HG03039 (cell line): ENCODE measurements around the gene MREG.

ENCODE experiments used
- ATAC-seq: cut with Tn5 transposase; IDR thresholded peaks from one replicate; pipeline ENCODE4 v1.9.1; 2021; ENCODE audit warnings: mild to moderate bottlenecking, moderate library complexity; ENCODE audit not compliant: unreplicated experiment

MREG gene

GRCh38 chr2:215899141-215900074 is 113.9 kb downstream of the MREG start:
- ATAC-seq, result no peak

GRCh38 chr2:215898363-215898762 is 115.0 kb downstream of the MREG start:
- no peak for ATAC-seq

GRCh38 chr2:215896921-215897320 is 116.4 kb downstream of the MREG start:
- no peak for ATAC-seq

- no peak for ATAC-seq
These were observed 118.0 kb downstream of the MREG start for GRCh38 chr2:215895330-215895729.
